Measurements from ENCODE around the gene POU4F3.
"Not testable (repeated sequence)": the region's sequence is repeated elsewhere in the genome, so short reads cannot be mapped to it uniquely, and the experiment has no call there.

POU4F3 gene, protein sequence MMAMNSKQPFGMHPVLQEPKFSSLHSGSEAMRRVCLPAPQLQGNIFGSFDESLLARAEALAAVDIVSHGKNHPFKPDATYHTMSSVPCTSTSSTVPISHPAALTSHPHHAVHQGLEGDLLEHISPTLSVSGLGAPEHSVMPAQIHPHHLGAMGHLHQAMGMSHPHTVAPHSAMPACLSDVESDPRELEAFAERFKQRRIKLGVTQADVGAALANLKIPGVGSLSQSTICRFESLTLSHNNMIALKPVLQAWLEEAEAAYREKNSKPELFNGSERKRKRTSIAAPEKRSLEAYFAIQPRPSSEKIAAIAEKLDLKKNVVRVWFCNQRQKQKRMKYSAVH

DNA sequence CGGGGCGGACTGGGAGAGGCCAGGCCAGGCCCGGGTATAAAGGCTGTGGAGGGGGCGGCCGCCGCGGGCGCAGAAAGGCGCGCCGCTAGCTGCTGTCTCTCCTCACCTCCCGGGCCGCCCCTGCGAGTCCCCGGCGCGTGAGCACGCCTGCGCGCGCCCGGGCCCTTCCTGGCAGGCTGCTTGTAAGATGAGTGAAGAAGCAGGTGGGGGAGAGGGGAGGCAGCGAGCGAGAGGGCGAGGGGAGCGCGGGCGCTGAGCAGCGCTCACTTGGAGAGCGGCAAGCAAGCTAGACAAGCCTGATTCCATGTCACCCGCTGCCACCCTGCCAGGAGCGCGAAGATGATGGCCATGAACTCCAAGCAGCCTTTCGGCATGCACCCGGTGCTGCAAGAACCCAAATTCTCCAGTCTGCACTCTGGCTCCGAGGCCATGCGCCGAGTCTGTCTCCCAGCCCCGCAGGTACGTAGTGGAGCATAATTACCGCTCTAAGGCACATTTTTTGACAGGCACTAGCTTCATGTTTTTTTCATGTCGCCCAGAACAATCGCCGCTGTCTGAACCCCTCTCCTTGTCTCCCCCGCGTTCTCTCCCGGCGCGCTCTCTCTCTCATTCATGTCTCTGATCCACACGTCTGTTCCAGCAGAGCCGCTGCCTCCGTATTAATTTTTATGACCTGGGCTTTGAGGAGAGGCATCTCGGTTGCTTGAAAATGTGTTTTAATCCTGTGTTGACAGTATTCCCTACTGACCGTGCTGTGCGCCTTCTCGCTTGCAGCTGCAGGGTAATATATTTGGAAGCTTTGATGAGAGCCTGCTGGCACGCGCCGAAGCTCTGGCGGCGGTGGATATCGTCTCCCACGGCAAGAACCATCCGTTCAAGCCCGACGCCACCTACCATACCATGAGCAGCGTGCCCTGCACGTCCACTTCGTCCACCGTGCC, at the start of gene POU4F3:
POU4F3 (plus strand) TSS at position 66 of the 941 bp plus-strand sequence; CDS start at position 340, 274 bp downstream.
- no peak for DNase-seq (ENCODE audit: low read depth in 1 of 2, low spot score in 1 of 2)

DNA sequence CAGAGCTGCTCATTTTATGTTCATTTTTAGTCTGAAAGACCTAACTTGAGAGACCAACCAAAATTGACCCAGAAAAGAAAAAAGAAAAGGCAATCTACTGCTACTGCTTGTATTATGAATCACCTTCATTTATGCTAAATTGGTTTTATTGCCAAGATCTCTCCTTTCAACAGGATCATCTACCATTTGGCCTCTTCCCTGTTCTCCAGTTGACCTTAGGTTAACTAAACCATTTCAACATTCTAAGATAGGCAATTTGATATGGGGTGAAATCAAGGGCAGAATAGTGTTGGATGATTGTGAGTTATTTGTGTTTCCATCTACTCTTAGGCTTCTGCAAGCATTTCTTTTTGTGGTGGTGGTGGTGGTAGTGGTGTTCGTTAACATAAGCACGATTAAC, 48.3 kb upstream of the POU4F3 start:
- no peak for DNase-seq (ENCODE audit: low read depth in 1 of 2, low spot score in 1 of 2)

DNA sequence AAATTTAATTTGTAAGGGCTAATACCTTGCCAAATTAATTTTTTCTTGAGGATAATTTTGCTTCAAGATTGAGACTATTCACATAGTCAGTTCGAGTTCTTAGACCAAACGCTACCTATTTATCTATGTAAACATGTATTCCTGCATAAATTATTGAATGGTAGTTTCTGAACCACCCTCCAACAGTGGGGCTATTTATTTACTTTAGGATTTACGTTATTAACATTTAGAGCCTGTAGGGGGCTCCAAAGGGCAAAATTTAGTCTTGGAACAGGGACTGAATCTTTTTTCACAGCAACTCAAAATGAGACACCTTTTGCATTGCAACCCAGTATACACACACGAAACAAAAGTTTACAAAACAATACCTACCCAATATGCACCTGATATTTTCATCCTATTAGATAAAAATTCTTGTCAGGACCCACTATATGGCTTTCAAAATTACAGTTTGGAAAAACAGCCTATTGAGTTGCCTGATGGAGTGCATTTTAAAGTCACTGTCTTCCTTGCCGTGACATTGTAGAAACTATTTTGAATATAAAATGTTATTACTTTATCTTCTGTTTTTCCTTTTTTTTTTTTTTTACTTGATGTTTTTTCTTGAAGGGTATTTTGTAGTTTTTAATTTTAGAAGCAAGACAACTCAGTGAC, 47.1 kb upstream of the POU4F3 start:
- DNase-seq (ENCODE audit: low read depth in 1 of 2, low spot score in 1 of 2), result no peak

DNA sequence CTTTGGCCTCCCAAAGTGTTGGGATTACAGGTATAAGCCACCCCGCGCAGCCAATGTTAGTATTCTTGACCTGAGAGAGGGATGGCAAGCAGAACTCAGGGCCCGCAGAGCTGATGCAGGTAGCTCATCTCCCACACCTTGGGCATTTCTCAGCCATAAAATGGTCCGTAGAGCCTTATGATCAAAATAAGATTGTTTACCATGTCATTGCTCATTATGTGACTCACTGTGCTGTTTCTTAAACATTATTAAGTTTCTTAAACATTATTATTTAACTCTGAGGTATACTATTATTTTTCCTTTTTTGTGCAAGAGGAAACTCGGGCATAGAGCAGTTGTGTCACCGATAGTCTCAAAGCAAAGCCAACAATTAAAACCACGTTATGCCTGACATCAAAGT, 42.4 kb upstream of the POU4F3 start:
- DNase-seq (ENCODE audit: low read depth in 1 of 2, low spot score in 1 of 2), result no peak

DNA sequence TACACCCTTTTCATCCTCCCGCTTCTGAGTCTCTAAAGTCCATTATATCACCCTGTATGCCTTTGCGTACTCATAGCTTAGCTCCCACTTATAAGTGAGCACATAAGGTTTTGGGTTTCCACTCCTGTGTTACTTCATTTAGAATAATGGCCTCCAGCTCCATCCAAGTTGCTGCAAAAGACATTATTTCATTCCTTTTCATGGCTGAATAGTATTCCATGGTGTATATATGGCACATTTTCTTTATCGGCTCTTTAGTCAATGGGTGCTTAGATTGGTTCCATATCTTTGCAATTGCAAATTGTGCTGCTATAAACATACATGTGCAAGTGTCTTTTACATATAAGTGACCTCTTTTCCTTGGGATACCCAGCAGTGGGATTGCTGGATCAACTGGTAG, 39.7 kb upstream of the POU4F3 start:
- not testable (repeated sequence) for DNase-seq (ENCODE audit: low read depth in 1 of 2, low spot score in 1 of 2)

DNA sequence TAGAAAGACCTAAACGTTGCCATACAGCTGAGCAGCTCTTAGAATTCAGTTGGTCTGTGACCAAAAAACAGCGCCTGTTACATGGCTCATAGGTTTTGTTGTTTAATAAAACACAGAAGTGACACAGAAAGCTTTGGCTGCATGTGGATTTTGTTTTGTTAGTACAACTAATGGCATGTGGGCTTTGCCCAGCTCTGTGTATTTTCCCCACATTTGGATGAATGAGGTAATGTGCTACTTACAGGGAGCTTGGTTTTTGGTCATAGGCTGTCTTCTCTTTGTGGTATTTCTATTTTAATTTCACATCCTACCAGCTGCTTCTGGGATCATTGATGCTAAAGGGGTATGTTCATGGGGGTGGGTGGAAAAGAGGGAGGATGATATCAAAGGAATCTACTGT, 37.0 kb upstream of the POU4F3 start:
- DNase-seq (ENCODE audit: low read depth in 1 of 2, low spot score in 1 of 2), result no peak

DNA sequence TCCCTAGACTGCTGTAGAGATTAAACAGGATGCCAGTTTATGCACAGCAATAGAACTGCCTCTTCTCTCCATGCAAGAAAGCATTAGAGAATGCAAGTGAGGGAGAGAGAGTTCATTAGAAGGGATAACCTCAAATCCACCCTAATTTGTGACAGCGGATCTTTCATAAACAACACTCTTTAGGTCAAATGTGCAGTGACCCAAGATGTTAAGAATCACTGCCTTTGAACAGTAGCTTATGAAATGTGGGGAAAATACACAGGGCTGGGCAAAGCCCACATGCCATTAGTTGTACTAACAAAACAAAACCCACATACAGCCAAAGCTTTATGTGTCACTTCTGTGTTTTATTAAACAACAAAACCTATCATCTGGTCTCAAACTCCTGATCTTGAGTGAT, 36.2 kb upstream of the POU4F3 start:
- DNase-seq (ENCODE audit: low read depth in 1 of 2, low spot score in 1 of 2), result no peak

DNA sequence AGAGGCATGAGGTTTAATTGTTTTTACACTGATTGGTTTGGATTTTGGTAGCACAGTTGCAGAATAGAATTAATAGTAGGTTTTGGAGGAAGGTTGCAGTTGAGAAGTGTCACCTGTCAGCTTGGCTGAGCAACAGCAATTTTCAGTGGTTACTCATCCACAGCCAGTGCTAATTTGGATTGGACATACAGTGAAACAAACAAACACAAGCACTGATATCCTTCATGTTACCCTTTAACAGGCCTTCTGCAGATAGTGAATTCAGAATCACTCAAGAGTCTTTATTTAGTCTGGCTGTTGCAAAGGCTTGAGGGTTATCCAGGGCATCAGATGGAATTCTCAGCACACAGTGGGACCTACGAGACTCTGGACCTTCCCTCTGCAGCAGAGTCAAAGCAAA, 31.8 kb upstream of the POU4F3 start:
- DNase-seq (ENCODE audit: low read depth in 1 of 2, low spot score in 1 of 2), result no peak

DNA sequence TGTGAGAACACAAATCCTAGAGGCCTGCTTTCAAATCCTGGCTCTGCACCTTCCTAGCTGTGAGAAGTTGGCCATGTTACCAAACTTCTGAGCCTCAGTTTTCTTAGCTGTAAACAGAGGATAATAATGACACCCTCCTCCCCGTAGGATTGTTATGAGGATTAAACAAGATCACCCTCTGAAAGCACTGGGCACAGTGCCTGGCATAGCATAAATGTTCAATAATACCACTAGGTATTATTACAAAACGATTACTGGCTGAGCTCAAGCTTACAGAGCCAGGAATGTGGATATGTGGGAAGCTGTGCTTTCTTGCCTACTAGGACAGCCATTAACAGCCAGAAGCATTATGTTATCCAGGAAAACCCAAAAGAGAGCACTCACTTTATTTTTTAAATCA, 30.8 kb upstream of the POU4F3 start:
- no peak for DNase-seq (ENCODE audit: low read depth in 1 of 2, low spot score in 1 of 2)

DNA sequence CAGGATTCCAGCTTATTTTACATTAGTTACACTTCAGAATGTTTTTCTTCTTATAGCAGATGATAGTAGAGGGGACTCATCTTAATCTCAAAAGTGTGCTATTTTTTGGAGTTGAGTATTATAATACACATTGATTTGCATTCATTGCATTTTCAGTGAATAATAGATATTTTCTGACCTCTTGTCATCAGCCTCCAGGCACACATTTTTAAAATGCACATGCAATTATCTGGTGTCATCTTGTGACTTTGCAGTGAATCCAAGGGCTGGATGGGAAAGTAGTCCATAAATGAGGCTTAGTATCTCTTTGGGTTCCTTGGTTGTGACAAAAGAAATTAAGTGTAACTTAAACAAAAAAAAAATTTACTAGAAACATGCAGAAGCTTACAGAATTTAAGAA, 28.1 kb upstream of the POU4F3 start:
- no peak for DNase-seq (ENCODE audit: low read depth in 1 of 2, low spot score in 1 of 2)

DNA sequence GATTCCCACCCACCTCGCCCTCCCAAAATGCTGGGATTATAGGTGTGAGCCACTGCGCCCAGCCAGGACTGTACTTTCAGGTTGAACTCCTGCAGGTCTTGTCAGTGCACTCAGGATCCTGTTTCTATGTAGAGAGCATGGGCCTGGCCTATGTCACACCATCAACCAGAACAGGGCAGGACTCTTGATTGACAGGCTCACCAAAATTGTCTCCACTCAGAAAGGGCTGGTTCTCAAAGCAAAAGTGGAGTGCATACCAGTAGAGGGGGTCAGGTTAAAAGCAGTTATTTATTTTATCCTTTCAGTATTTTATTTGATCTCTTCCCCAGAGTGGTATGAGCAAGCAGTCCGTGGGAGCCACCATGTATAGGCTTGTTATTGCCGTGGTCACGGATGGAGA, 27.4 kb upstream of the POU4F3 start:
- no peak for DNase-seq (ENCODE audit: low read depth in 1 of 2, low spot score in 1 of 2)

DNA sequence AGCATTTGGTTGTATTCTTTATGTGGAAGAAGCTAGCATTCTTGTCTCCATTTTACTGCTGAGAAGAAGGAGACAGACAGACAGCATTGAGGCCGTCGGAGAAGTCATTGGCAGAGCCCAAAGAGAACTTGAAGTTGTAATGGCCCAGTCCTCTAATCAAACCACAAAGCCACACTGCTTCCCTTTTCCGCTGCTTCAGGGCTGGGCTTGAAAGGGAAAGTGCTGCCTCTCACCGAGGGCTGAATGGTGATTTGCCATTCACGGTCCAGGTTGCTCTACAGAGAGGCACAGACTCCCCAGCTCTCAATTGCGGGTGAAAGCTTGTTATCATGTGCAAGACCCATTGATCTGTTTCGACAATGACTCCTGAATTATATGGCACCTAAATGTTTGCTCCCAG, 25.6 kb upstream of the POU4F3 start:
- DNase-seq (ENCODE audit: low read depth in 1 of 2, low spot score in 1 of 2), result no peak

DNA sequence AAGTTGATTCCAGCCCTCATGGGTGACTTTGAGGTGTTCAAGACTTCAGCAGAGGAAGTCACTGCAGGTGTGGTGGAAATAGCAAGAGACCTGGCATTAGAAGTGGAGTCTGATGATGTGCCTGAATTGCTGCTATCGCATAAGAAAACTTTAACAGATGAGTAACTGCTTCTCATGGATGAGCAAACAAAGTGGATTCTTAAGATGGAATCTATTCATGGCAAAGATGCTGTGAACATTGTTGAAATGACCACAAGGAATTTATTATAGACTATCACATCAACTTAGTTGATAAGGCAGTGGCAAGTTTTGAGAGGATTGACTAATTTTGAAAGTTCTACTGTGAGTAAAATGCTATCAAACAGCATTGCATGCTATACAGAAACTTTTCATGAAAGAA, 17.1 kb upstream of the POU4F3 start:
- DNase-seq (ENCODE audit: low read depth in 1 of 2, low spot score in 1 of 2), result no peak

DNA sequence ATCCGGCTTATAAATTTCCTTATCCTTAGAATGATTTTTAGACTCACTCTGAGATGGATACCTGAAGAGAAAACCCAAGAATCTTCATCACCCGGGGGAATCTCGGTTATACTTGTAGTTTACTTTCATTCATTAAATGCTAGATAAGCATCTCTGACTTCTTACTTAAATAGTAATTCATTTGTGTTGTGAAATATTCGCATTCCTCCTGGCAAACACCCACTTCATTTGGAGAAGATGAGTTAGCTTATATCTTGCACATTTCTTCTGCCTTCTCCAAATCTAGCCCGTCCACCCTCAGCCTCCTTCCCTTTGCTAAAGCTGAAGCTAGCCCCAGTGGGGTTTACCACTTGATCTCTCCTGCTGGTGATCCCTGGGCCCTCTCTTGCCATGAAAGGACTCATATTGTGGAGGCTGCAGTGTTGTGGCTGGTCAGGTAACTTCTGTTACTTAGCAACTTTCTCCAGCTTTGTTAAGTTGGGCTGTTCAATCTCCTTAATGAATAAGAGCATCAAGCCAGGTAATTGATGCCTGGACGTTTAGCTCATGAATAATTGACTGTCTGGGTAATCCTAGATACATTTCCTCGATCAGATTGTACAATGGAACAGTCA, 11.3 kb upstream of the POU4F3 start:
- no peak for DNase-seq (ENCODE audit: low read depth in 1 of 2, low spot score in 1 of 2)

DNA sequence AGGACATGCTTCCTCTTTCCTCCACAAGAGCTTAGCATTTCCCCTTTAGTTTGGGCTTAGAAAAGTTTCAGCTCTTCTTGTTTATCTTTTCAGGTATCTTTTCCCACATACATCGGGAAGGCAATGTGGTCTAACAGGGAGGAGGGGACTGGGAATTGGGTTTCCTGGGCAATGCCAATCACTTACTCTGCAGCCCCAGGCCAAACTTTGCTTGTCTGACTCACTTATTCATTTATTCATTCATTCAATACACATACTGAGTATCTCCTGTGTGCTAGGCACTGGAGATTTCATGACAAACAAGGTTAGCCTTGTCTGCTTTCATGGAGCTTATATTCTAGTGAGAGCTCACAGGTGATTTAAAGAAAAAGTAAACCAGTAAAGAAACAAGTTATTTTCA, 10.7 kb upstream of the POU4F3 start:
- DNase-seq (ENCODE audit: low read depth in 1 of 2, low spot score in 1 of 2), result no peak

DNA sequence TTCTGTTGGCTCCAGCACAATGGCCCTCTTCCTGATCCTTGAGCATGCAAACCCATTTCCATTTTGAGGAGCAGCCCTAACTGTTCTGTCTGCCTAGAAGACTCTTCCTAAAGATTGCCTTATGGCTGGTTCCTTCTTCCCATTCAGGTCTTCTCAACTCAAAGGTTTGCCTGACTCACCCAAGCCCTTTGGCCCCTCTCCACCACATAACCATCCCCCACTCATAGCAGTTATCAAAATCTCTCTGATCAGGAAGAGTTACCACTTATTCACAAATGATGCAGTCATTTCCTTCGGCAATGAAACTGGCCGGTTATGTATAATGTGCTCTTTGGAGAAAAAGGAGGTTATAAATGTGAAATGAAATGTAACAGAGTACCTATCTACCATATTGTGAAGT, 8.9 kb upstream of the POU4F3 start:
- no peak for DNase-seq (ENCODE audit: low read depth in 1 of 2, low spot score in 1 of 2)

DNA sequence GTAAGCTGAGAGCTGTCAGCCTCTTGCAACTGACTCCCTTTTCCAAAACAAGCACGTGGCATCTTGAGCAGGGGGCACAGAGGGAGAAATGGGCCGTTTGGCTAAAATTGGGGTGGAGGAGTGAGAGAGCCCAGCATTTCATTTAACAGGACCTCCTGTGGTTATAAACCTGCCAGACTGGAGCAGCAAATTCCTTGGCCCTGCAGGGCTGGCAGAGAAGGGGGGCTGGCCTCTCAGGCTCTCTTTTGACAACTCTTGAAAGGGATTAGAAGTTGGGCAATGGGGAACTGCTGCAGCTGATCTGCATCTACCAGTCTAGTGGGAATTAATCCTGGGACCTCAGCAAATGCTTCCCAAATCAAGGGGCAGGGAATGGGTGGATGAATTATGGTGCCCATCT, 7.2 kb upstream of the POU4F3 start:
- DNase-seq (ENCODE audit: low read depth in 1 of 2, low spot score in 1 of 2), result no peak

DNA sequence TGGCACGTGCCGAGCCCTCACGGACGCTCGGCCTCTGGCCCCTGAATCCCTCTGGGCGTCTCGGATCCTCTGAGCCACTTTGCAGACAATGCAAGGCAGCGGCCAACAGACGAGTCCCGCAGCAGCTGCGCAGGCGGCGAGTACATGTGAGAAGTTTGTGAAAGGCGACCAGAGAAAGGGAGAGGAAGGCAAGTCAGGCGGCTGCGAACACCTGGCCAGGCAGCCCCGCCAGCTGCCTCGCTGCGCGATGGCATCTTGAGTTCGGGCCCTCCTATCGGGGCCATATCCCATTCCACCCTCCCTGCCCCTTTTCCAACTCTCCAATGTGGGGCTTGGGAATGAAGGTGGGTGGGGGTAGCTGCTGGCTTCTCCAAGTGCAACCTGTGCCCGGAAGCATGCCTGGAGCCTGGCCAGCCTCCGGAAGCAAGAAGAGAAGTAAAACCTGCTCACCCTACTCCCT, 4.5 kb upstream of the POU4F3 start:
- no peak for DNase-seq (ENCODE audit: low read depth in 1 of 2, low spot score in 1 of 2)

DNA sequence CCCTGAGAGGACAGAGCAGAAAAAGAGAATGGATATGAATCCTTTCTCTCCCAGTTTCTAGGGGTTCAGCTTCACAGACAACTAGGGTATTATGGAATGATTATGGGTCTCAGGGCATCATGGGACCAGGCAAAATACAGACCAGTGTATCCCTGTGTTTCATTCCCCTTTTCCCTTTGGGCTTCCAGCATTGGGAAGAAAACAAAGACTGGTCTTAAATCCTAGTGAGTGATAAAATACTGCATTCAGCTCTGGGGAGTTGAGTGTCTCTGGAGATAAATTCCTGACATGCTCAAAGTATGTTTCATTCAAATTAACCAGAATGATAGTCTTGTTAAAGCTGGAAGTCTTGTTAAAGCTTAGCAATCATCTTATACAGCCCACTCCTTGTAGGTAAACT, 2.4 kb upstream of the POU4F3 start:
- no peak for DNase-seq (ENCODE audit: low read depth in 1 of 2, low spot score in 1 of 2)

DNA sequence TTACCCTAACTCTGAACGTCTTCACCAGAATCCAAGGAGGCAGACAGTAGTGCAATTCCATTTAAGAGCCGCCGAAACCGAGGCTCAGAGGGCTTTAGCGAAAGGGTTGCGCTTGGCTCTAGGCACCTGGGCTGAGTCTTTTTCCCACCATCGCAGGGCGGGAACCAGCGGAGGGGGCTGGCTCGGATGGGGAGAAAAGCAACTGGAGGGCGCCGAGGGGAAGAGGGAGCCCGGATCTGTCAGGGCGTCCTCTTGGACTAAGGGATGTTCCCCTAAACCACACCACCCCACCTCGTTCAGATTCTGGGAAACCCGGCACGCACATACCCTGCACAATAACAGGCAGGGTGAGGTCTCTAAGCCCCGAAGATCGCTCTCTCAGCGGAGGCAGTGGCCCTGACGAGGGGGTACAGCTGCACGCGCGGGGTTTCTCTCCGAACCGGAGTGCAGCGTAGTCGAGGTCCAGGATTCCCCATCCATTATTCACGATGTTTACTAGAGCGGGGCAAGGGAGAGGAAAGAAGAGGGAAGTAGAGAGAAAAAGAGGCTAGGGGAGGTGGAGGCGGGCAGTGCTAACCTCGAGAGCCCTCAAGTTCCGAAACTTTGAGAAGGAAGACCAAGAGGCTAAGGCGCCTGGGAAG, 1.3 kb upstream of the POU4F3 start:
- no peak for DNase-seq (ENCODE audit: low read depth in 1 of 2, low spot score in 1 of 2)

DNA sequence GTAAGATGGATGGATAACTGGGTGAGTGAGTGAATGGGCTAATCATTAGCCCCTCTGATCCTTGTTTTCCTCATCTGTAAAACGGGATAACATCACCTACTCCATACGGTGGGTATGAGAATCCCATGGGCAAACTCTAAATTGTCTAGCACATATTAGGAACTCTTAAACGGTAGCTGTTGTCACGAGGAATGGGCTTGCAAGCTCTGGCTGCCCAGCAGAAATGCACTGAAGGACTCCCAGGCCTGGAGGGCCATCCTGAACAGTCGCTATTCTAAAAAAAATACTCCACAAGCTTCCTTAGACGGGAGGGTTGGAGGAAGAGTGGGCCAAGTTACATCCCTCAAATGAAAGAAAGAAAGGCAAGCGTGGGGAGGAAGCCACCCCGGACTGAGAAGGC, 711 bp upstream of the POU4F3 start:
- no peak for DNase-seq (ENCODE audit: low read depth in 1 of 2, low spot score in 1 of 2)

Measured in activated CD4-positive, alpha-beta T cell treated with anti-CD3 and anti-CD28 coated beads, Interleukin-2, amount 50 U/mL, for 24 hours (primary cell).